Neural cell (in vitro differentiated cells): ENCODE measurements around the gene INSM1. TPM values are rescaled to one million over a fixed set of nuclear protein-coding genes. Genes with fewer than 3 reads are reported as not detected.

Experiments
- H2AFZ ChIP-seq: fragments of 200-600, 300-800 bp; sonication (generic), shearing (Covaris generic); 2 replicates; pipeline ENCODE4 v1.6.0; 2014; ENCODE audit warnings: low read depth, mild to moderate bottlenecking, antibody characterized with exemption, low read length, moderate library complexity
- H3F3A ChIP-seq: fragments of 200-600 bp; shearing (Covaris generic); 2 replicates; pipeline ENCODE4 v1.6.1; 2016; ENCODE audit warnings: mild to moderate bottlenecking, moderate library complexity, mixed read lengths, antibody characterized with exemption, low read length; ENCODE audit not compliant: insufficient read depth, poor library complexity, severe bottlenecking
- H3K27ac ChIP-seq: fragments of 200-600, 300-800 bp; sonication (generic), shearing (Covaris generic); 2 replicates; pipeline ENCODE4 v1.5.1; 2014; ENCODE audit warnings: mild to moderate bottlenecking, low read length, moderate library complexity
- H3K27me3 ChIP-seq: fragments of 300-800, 200-600 bp; sonication (generic), shearing (Covaris generic); 2 replicates; pipeline ENCODE4 v1.6.0; 2014; ENCODE audit warnings: mild to moderate bottlenecking, low read depth, low read length, moderate library complexity; ENCODE audit not compliant: insufficient read depth
- H3K36me3 ChIP-seq: fragments of 300-800, 200-600 bp; sonication (generic), shearing (Covaris generic); 2 replicates; pipeline ENCODE4 v1.5.1; 2014; ENCODE audit warnings: mild to moderate bottlenecking, antibody characterized with exemption, low read length, moderate library complexity; ENCODE audit not compliant: insufficient read depth
- H3K4me2 ChIP-seq: fragments of 300-800, 200-600 bp; sonication (generic), shearing (Covaris generic); 2 replicates; pipeline ENCODE4 v1.6.0; 2014; ENCODE audit warnings: mild to moderate bottlenecking, low read length
- H3K4me3 ChIP-seq: fragments of 300-800, 200-600 bp; sonication (generic), shearing (Covaris generic); 2 replicates; pipeline ENCODE4 v1.5.1; 2014; ENCODE audit warnings: mild to moderate bottlenecking, low read length, moderate library complexity
- H3K79me2 ChIP-seq: fragments of 200-600 bp; shearing (Covaris generic); replicated peaks from 2 replicates; pipeline ENCODE4 v1.6.0; 2014; ENCODE audit warnings: mild to moderate bottlenecking, low read length, moderate library complexity; ENCODE audit not compliant: insufficient read depth
- H3K9ac ChIP-seq: fragments of 300-800, 200-600 bp; sonication (generic), shearing (Covaris generic); 2 replicates; pipeline ENCODE4 v1.6.1; 2016; ENCODE audit warnings: mild to moderate bottlenecking, low read length, mixed read lengths
- H3K9me2 ChIP-seq: fragments of 200-600 bp; shearing (Covaris generic); 2 replicates; pipeline ENCODE4 v1.6.1; 2016; ENCODE audit warnings: mild to moderate bottlenecking, low read length, mixed read lengths; ENCODE audit not compliant: insufficient read depth
- H3K9me3 ChIP-seq: fragments of 200-600, 300-800 bp; sonication (generic), shearing (Covaris generic); 2 replicates; pipeline ENCODE4 v1.6.1; 2016; ENCODE audit warnings: mild to moderate bottlenecking, mixed run types, low read length, moderate library complexity, mixed read lengths
- H4K20me1 ChIP-seq: fragments of 200-600 bp; shearing (Covaris generic); 2 replicates; pipeline ENCODE4 v1.6.1; 2016; ENCODE audit warnings: mild to moderate bottlenecking, mixed run types; ENCODE audit not compliant: insufficient read depth
- EP300 ChIP-seq: fragments of 450-650 bp; conservative IDR thresholded peaks from 2 replicates; pipeline ENCODE4 v1.6.1; 2014; ENCODE audit warnings: antibody characterized with exemption, mild to moderate bottlenecking, moderate library complexity; ENCODE audit not compliant: poor library complexity, severe bottlenecking
- EZH2 ChIP-seq: fragments of 200-600, 300-800 bp; shearing (Covaris generic), sonication (generic); IDR thresholded peaks from 2 replicates; pipeline ENCODE4 v1.6.1; 2014; ENCODE audit warnings: antibody characterized with exemption, low read length, borderline replicate concordance, mild to moderate bottlenecking; ENCODE audit not compliant: insufficient read depth, poor library complexity, severe bottlenecking
- MXI1 ChIP-seq: fragments of 450-650 bp; conservative IDR thresholded peaks from 2 replicates; pipeline ENCODE4 v1.6.1; 2014; ENCODE audit warnings: antibody characterized with exemption, mild to moderate bottlenecking; ENCODE audit not compliant: poor library complexity, severe bottlenecking
- POLR2AphosphoS5 ChIP-seq: IDR thresholded peaks from 2 replicates; pipeline ENCODE4 v1.6.1; 2012
- RAD21 ChIP-seq: fragments of 450-650 bp; conservative IDR thresholded peaks from 2 replicates; pipeline ENCODE4 v1.6.1; 2014; ENCODE audit warnings: antibody characterized with exemption, mild to moderate bottlenecking, moderate library complexity
- SMC3 ChIP-seq: fragments of 450-650 bp; conservative IDR thresholded peaks from 2 replicates; pipeline ENCODE4 v1.6.1; 2014; ENCODE audit warnings: antibody characterized with exemption, mild to moderate bottlenecking, moderate library complexity; ENCODE audit not compliant: poor library complexity
- TAF1 ChIP-seq: IDR thresholded peaks from 2 replicates; pipeline ENCODE4 v1.6.1; 2012; ENCODE audit warnings: low read depth
- polyA plus RNA-seq: library from polyadenylated mRNA; depleted of rRNA; stranded (reverse); fragments of >200 nt; gene quantifications from 2 replicates; pipeline ENCODE4 v1.2.3, GENCODE V29; 2014
- TF ChIP-seq, protein P1 (sequence below): fragments of 450-650 bp; IDR thresholded peaks from 2 replicates; pipeline ENCODE4 v1.5.1; 2014; ENCODE audit warnings: antibody characterized with exemption, mild to moderate bottlenecking, moderate library complexity; ENCODE audit not compliant: poor library complexity, severe bottlenecking
- TF ChIP-seq, protein P2 (sequence below): IDR thresholded peaks from 2 replicates; pipeline ENCODE4 v1.6.1; 2012; ENCODE audit warnings: borderline replicate concordance

The INSM1 gene
- polyA plus RNA-seq, 1 donor from 2014 or later: 8.6 TPM

DNA sequence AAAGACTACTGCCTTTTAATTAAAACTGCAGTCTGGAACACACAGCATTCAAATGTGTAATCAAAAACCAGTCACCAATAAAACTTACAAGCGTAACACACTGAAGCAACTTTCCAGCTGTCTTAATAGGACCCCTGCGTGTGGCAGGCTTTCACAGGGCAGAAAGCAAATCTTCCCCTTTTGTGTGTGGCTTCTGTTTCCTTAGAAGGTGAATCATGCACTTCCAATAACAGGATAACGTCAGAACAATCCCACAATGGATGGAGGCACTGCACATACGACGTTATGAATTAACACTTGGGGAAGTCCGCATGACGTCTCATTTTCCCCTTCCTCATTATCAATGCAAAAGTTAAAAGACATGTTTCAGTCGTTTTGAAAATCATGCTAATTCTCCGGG, 44.8 kb downstream of the INSM1 start:
- Histone ChIP-seq H3K27ac (peak overlapping the region; percentile 84), H3K36me3 (no peaks in the 10 kb centered on the region), H3K4me2 (no peak overlapping the region), H3K9me3 (no peaks in the 10 kb centered on the region), H3K9me2 (no peaks in the 10 kb centered on the region), H3K79me2 (no peaks in the 10 kb centered on the region), H2AFZ (no peak overlapping the region), H3K4me3 (peak overlapping the region; percentile 9), H3F3A (peaks cover 6% of the 10 kb centered on the region), H3K9ac (peak overlapping the region; percentile 18), H4K20me1 (no peaks in the 10 kb centered on the region), H3K27me3 (no peaks in the 10 kb centered on the region)
- TF ChIP-seq EZH2 (no peak), RAD21 (no peak), SMC3 (no peak), POLR2AphosphoS5 (no peak), MXI1 (no peak), TAF1 (no peak), EP300 (no peak)
- TF ChIP-seq, protein P1, sequence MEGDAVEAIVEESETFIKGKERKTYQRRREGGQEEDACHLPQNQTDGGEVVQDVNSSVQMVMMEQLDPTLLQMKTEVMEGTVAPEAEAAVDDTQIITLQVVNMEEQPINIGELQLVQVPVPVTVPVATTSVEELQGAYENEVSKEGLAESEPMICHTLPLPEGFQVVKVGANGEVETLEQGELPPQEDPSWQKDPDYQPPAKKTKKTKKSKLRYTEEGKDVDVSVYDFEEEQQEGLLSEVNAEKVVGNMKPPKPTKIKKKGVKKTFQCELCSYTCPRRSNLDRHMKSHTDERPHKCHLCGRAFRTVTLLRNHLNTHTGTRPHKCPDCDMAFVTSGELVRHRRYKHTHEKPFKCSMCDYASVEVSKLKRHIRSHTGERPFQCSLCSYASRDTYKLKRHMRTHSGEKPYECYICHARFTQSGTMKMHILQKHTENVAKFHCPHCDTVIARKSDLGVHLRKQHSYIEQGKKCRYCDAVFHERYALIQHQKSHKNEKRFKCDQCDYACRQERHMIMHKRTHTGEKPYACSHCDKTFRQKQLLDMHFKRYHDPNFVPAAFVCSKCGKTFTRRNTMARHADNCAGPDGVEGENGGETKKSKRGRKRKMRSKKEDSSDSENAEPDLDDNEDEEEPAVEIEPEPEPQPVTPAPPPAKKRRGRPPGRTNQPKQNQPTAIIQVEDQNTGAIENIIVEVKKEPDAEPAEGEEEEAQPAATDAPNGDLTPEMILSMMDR: no peak
- TF ChIP-seq, protein P2, sequence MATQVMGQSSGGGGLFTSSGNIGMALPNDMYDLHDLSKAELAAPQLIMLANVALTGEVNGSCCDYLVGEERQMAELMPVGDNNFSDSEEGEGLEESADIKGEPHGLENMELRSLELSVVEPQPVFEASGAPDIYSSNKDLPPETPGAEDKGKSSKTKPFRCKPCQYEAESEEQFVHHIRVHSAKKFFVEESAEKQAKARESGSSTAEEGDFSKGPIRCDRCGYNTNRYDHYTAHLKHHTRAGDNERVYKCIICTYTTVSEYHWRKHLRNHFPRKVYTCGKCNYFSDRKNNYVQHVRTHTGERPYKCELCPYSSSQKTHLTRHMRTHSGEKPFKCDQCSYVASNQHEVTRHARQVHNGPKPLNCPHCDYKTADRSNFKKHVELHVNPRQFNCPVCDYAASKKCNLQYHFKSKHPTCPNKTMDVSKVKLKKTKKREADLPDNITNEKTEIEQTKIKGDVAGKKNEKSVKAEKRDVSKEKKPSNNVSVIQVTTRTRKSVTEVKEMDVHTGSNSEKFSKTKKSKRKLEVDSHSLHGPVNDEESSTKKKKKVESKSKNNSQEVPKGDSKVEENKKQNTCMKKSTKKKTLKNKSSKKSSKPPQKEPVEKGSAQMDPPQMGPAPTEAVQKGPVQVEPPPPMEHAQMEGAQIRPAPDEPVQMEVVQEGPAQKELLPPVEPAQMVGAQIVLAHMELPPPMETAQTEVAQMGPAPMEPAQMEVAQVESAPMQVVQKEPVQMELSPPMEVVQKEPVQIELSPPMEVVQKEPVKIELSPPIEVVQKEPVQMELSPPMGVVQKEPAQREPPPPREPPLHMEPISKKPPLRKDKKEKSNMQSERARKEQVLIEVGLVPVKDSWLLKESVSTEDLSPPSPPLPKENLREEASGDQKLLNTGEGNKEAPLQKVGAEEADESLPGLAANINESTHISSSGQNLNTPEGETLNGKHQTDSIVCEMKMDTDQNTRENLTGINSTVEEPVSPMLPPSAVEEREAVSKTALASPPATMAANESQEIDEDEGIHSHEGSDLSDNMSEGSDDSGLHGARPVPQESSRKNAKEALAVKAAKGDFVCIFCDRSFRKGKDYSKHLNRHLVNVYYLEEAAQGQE: no peak

DNA sequence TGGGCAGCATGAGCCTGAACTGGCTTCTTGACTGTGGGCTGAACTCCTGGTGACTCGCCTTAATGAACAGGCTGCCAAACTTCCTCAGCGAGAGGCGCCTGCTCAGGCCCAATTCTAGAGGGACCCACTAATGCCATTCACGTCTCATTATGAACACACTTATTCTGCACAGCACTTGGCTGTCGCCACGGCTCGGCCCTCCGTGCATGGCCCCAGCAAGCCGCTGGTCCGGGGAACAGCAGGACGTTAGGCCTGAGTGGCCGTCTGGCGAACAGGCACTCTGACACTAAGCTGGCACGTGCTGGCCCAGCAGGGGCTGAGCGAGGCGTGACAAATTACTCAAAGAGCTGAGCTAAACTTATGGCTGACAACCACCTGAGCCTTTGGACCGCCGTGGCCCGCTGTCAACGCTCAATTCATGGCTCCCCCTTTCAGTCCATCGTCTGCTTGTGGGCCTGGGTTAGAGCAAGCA, 45.9 kb downstream of the INSM1 start:
- H3K9ac ChIP-seq: no peak overlapping the region

More for the DNA sequence above, 45.9 kb downstream of the INSM1 start:
- peaks cover 6% of the 10 kb centered on the region for H3F3A ChIP-seq
- no peaks in the 10 kb centered on the region for H3K79me2 ChIP-seq
- H3K9me2 ChIP-seq: no peaks in the 10 kb centered on the region
- H2AFZ ChIP-seq: no peak overlapping the region
- H3K36me3 ChIP-seq: no peaks in the 10 kb centered on the region
- H3K4me2 ChIP-seq: no peak overlapping the region
- TF ChIP-seq POLR2AphosphoS5 (peak; percentile 11), TAF1 (no peak)
- no peaks in the 10 kb centered on the region for H3K9me3 ChIP-seq
- peak overlapping the region; percentile 84 for H3K27ac ChIP-seq
- H4K20me1 ChIP-seq: no peaks in the 10 kb centered on the region
- no peak overlapping the region for H3K4me3 ChIP-seq
- H3K27me3 ChIP-seq: no peaks in the 10 kb centered on the region
